ENCODE results near the gene TBC1D1.

The TBC1D1 gene

GRCh38 chr4:38100474-38101255, 209.8 kb downstream of the TBC1D1 start:
- no peak for DNase-seq (ENCODE audit: low read depth in 2 of 2)

GRCh38 chr4:38101563-38101962, 210.7 kb downstream of the TBC1D1 start:
- DNase-seq (ENCODE audit: low read depth in 2 of 2): no peak

GRCh38 chr4:38102957-38103588, 212.2 kb downstream of the TBC1D1 start:
- DNase-seq (ENCODE audit: low read depth in 2 of 2): no peak

- no peak for DNase-seq (ENCODE audit: low read depth in 2 of 2)
These were observed 214.8 kb downstream of the TBC1D1 start for GRCh38 chr4:38105475-38106220.

GRCh38 chr4:38106311-38106710, 215.4 kb downstream of the TBC1D1 start:
- DNase-seq (ENCODE audit: low read depth in 2 of 2): no peak

- no peak for DNase-seq (ENCODE audit: low read depth in 2 of 2)
These were observed 216.1 kb downstream of the TBC1D1 start for GRCh38 chr4:38106886-38107514.

GRCh38 chr4:38107818-38108217, 216.9 kb downstream of the TBC1D1 start:
- no peak for DNase-seq (ENCODE audit: low read depth in 2 of 2)

GRCh38 chr4:38109370-38109769, 218.5 kb downstream of the TBC1D1 start:
- no peak for DNase-seq (ENCODE audit: low read depth in 2 of 2)

- DNase-seq (ENCODE audit: low read depth in 2 of 2): no peak
These were observed 219.0 kb downstream of the TBC1D1 start for GRCh38 chr4:38109896-38110295.

- no peak for DNase-seq (ENCODE audit: low read depth in 2 of 2)
These were observed 220.1 kb downstream of the TBC1D1 start for GRCh38 chr4:38111024-38111423.

GRCh38 chr4:38111717-38112116, 220.8 kb downstream of the TBC1D1 start:
- no peak for DNase-seq (ENCODE audit: low read depth in 2 of 2)

GRCh38 chr4:38113132-38113531, 222.2 kb downstream of the TBC1D1 start:
- DNase-seq (ENCODE audit: low read depth in 2 of 2): no peak

GRCh38 chr4:38113551-38113950, 222.7 kb downstream of the TBC1D1 start:
- DNase-seq (ENCODE audit: low read depth in 2 of 2): no peak

- no peak for DNase-seq (ENCODE audit: low read depth in 2 of 2)
These were observed 223.7 kb downstream of the TBC1D1 start for GRCh38 chr4:38114386-38115150.

- DNase-seq (ENCODE audit: low read depth in 2 of 2): no peak
These were observed 224.7 kb downstream of the TBC1D1 start for GRCh38 chr4:38115601-38116000.

GRCh38 chr4:38117591-38117990, 226.7 kb downstream of the TBC1D1 start:
- DNase-seq (ENCODE audit: low read depth in 2 of 2): no peak

GRCh38 chr4:38119668-38120385, 228.9 kb downstream of the TBC1D1 start:
- DNase-seq (ENCODE audit: low read depth in 2 of 2): no peak

- no peak for DNase-seq (ENCODE audit: low read depth in 2 of 2)
These were observed 229.9 kb downstream of the TBC1D1 start for GRCh38 chr4:38120772-38121171.

- no peak for DNase-seq (ENCODE audit: low read depth in 2 of 2)
These were observed 231.2 kb downstream of the TBC1D1 start for GRCh38 chr4:38122060-38122459.

- no peak for DNase-seq (ENCODE audit: low read depth in 2 of 2)
These were observed 232.7 kb downstream of the TBC1D1 start for GRCh38 chr4:38123555-38123954.

- DNase-seq (ENCODE audit: low read depth in 2 of 2): no peak
These were observed 234.1 kb downstream of the TBC1D1 start for GRCh38 chr4:38124961-38125360.
